ENCODE measurements around the gene RAPSN.

DNA sequence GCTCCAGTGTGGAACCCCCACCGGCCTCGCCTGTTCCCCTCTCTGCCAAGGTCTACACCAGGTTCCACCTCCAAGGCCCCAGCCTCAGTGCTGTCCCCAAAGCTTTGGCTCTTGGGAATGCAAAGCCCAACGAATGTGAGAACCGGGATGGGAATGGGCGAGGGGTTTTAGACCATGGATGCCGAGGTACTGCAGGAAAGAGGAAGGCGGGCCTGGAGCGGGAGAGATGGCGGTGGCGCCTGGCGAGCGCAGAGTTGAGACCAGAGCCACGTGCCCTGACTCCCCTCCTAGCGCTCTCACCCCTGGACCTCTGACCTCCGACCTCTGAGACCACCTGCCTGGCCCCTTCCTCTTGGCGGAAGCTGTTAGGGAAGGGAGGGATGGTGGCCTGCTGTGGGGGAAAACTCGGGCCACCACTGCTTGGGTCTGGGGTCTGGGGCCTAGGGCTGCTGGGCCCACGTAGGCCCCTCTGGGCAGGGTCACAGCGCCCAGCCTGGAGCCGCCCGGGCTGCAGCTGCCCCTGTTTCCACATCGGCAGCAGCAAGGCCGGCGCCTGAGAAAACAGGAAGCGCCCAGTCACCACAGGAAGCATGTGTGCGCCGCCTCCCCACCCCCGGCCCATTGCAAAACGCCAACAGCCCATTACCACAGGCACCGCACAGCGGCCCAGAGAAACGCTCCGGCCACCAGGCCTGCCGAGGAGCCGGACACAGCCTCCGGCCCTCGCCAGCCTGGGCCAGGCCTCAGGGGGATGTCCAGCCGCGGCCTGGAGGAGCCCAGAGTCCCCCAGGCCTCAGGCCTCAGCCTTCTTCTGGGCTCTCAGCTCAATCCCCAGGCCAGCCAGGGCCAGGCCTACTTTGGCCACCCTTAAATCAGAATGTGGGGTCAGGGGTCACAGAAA is 54.4 kb downstream of the RAPSN start:
- TF ChIP-seq POLR2A (IDR thresholded peaks at IDR 0.05; ENCODE audit: low read depth) = no peak
- TF ChIP-seq, protein P1, sequence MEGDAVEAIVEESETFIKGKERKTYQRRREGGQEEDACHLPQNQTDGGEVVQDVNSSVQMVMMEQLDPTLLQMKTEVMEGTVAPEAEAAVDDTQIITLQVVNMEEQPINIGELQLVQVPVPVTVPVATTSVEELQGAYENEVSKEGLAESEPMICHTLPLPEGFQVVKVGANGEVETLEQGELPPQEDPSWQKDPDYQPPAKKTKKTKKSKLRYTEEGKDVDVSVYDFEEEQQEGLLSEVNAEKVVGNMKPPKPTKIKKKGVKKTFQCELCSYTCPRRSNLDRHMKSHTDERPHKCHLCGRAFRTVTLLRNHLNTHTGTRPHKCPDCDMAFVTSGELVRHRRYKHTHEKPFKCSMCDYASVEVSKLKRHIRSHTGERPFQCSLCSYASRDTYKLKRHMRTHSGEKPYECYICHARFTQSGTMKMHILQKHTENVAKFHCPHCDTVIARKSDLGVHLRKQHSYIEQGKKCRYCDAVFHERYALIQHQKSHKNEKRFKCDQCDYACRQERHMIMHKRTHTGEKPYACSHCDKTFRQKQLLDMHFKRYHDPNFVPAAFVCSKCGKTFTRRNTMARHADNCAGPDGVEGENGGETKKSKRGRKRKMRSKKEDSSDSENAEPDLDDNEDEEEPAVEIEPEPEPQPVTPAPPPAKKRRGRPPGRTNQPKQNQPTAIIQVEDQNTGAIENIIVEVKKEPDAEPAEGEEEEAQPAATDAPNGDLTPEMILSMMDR (IDR thresholded peaks at IDR 0.05) = no peak

Measured in esophagus muscularis mucosa (tissue), 3 donors.